D721Med (cell line): ENCODE measurements around the gene TMEM179B.
"Not testable (repeated sequence)": the region's sequence is repeated elsewhere in the genome, so short reads cannot be mapped to it uniquely, and the experiment has no call there.

Experiments
- DNase-seq: peaks from one replicate; pipeline ENCODE4 v3.0.0; 2011; ENCODE audit warnings: low spot score; ENCODE audit not compliant: insufficient read length
- FAIRE-seq: peaks from 2 replicates; lab custom pipeline; 2011; peaks lifted over from hg19 to GRCh38; lab: Jason Lieb, UNC
- TF ChIP-seq, protein P1 (sequence below): IDR thresholded peaks from 2 replicates; pipeline ENCODE4 v1.5.1; 2012; ENCODE audit warnings: mild to moderate bottlenecking, control low read depth; ENCODE audit not compliant: insufficient read depth; ENCODE audit errors: missing control alignments

Gene TMEM179B

DNA sequence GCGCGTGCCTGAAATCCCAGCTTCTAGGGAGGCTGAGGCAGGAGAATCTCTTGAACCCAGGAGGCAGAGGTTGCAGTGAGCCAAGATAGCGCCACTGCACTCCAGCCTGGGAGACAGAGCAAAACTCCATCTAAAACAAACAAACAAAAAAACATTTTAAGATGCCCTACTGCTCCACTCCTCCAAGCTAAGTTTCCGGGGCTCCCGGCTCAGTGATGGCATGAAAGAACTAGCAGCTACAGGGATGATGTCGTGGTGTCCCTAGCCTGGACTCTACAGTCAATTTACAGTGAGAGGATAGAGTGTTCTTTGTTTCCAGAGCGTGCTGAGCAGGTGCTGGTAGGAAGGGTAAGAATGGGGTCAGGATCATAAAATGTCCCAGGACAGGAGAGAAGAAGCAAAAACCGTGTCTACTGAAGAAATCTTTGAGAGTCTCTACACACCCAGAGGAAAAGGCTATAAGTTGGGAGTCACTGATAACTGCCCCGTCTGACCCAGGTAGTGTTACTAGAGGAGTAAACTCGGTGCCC, 32.1 kb upstream of the TMEM179B start:
- no peak for DNase-seq
- TF ChIP-seq, protein P1, sequence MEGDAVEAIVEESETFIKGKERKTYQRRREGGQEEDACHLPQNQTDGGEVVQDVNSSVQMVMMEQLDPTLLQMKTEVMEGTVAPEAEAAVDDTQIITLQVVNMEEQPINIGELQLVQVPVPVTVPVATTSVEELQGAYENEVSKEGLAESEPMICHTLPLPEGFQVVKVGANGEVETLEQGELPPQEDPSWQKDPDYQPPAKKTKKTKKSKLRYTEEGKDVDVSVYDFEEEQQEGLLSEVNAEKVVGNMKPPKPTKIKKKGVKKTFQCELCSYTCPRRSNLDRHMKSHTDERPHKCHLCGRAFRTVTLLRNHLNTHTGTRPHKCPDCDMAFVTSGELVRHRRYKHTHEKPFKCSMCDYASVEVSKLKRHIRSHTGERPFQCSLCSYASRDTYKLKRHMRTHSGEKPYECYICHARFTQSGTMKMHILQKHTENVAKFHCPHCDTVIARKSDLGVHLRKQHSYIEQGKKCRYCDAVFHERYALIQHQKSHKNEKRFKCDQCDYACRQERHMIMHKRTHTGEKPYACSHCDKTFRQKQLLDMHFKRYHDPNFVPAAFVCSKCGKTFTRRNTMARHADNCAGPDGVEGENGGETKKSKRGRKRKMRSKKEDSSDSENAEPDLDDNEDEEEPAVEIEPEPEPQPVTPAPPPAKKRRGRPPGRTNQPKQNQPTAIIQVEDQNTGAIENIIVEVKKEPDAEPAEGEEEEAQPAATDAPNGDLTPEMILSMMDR: no peak
- no peak for FAIRE-seq

DNA sequence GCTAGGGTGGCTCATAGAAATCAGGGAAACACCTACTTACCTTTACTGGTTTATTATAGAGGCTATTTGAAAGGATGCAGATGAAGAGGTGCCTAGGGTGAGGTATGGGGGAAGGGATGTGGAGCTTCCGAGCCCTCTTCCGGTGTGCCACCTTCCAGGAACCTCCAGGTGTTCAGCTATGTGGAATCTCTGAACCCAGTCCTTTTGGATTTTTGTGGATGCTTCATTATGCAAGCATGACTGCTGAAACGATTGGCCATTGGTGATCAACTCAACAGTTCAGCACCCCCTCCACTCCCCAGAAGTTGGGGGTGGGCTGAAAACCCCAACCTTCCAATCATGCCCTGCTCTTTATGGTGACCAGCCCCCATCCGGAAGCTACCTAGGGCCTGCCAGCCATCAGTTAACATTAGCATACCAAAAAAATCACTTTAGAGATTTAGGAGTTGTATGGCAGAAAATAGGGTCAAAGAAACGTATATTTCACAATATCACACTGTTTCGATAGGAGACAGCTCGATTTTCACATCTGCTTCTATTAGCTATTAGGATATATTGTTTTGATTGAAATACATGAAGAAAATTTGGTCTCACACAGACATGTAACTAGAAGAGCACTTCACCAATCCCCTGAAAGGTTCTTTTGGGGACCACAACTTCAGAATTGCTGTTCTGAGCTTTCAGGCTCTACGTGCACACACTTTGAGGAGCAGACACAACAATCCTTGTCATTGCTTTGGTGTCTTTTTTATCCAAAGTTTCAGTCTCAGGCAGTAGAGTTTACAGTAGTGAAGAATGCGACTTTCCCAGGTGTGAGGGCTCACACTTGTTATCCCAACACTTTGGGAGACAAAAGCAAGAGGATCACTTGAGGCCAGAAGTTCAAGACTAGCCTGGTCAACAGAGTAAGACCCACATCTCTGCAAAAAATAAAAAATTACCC, 29.1 kb upstream of the TMEM179B start:
- no peak for FAIRE-seq
- TF ChIP-seq, protein P1: no peak
- DNase-seq: no peak

DNA sequence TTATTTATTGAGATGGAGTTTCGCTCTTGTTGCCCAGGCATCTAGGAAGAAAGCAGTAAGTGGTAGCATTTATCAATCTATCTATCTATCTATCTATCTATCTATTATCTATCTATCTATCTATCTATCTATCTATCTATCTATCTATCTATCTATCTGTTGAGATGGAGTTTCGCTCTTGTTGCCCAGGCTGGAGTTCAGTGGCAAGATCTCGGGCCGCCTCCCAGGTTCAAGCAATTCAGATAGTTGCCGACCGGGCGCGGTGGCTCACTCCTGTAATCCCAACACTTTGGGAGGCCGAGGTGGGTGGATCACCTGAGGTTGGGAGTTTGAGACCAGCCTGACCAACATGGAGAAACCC, 26.4 kb upstream of the TMEM179B start:
- not testable (repeated sequence) for FAIRE-seq, DNase-seq

DNA sequence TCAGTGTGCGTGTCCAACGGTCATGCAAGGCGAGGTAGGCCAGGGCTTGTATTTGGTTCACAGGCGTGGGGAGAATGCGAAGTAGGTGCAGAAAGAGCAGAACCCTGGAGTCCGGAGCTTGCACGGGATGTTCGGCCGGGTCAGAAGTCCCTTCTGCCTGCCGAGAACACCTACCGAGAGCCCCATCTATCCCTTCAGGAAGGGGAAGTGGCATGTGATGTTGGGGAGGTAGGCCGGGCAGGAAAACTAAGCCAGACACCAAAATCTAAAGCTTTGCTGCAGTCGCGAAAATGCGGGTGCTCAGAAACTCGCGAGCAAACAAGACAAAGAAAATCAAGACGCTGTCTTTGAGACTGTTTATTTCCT, 16.4 kb upstream of the TMEM179B start:
- FAIRE-seq: no peak
- TF ChIP-seq, protein P1: no peak
- no peak for DNase-seq

DNA sequence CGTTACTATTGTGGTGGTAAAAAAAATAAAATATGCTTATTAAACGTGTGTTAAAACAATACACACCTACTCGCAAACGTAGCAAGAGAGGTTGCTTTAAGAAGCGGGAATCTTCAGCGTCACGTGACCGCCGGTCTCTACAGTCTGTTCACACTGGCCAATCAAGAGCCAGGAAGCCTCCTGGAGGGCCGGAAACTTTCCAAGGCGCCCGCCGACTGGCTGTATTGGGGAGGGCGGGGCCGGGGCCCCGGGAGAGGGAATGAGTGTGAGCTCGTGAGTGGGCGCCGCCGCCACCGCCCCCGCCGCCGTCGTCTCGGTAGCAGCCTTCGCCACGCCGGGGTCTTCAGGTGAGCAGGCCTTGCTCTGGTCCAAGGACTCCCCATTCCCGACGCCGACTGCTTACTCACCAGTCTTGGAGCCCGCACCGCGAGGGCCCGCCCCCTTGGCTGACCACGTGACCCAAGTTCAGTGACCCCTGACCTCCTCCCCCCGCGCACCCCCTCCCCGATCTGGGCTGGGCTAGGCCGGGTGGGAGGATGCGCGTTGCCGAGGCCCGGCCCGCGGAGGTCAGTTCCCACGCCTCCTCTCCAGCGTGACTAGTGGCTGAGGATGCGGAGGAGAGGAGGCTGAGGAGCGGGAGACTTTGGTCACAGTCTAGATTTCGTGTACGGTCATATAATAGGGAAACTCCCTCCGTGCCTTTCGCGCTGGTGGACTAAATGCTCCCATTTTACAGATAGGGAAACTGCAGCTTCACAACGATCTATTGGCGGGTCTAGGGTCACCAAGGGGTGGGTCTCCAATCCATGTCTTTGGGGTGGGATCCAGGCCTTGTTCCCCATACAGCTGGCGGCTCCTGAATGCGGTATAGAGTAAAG, 15.8 kb upstream of the TMEM179B start, which contains the start of gene TAF6L:
Gene TAF6L, plus strand, starts transcription at position 253 of the 878 bp plus-strand sequence. CDS start 4,388 bp downstream, outside the sequence.
- TF ChIP-seq, protein P1: no peak
- FAIRE-seq (no peak), DNase-seq (peak; percentile 85)

DNA sequence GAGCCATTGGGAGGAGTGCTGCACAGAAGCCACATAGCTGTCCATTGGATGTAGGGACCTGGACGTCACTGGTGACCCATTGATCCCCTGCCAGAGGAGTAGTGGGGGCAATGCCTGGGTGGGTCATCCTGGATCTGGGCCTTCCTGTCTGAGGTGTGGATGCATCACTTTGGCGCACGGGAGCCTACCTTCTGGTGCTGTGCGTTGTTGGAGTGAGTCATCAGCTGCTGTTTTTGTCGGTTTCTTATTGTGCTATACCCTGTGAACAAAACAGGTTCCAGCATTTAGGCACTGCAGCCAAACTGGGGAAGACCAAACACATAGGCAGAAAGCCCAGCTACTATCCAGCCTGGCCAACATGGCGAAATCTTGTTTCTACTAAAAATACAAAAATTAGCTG, 12.8 kb upstream of the TMEM179B start:
- no peak for DNase-seq
- TF ChIP-seq, protein P1: no peak
- FAIRE-seq: no peak

DNA sequence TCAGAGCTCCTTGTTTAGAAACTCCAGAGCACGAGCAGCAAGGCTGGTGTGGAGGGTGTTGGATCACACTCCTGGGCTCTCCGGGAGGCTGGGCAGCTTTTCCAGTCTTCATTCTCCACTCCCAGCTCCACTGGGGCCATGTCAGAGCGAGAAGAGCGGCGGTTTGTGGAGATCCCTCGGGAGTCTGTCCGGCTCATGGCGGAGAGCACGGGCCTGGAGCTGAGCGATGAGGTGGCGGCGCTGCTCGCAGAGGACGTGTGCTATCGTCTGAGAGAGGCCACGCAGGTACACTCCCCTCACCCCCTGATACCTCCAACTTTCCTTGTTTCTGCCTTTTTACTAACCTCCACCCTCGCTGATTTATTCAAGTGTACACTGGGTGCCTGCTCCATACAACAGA, 11.6 kb upstream of the TMEM179B start:
- TF ChIP-seq, protein P1: no peak
- FAIRE-seq (no peak), DNase-seq (no peak)
